CD4-positive, alpha-beta T cell treated with Interleukin-6 at 100 ng/mL for 8 hours (primary cell): ENCODE results near the gene NIN.
"Not testable (repeated sequence)": the region's sequence is repeated elsewhere in the genome, so short reads cannot be mapped to it uniquely, and the experiment has no call there.

Source experiments
- DNase-seq: peaks from one replicate; pipeline ENCODE4 v3.0.0-alpha.2; 2020; ENCODE audit warnings: mixed read lengths, low spot score

Gene NIN

GRCh38 chr14:50837850-50838470 is 7.0 kb upstream of the NIN start:
- DNase-seq, result no peak

DNA sequence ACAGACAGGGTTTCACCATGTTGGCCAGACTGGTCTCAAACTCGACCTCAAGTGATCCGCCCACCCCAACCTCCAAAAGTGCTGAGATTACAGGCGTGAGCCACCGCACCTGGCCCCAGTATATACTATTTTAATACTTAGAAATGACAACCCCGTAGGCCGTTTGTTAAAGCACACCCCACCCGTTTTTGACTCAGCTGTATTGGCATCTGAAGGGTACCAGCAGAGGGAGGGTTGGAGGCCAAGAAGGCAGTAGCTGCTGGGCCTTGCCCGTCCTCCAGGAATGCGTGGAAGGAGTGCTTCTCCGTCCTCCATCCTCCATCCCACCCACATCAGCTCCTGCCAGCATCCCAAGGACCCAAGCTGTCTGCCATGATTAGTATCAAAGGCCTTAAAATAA is 6.3 kb upstream of the NIN start:
- no peak for DNase-seq

DNA sequence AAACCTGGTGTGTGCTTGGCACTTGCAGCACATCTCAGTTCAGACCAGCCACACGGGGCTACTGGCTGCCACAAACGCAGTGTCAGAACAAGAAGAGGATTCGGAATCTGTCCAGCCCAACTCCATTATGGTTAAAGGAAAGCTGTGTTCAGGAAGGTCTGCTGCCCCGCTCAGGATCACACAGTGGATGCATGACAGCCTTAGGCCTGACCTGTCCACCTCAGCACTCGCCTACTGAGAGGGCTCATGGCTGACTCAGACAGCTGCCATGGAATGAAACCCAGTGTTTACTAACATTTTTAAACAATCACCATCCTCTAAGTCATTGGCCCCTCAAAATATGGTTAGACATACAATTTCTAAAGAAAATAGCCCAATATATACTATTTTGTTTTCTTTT is 5.6 kb upstream of the NIN start:
- DNase-seq, result no peak

- peak; percentile 51 for DNase-seq
These were observed 4.3 kb upstream of the NIN start for GRCh38 chr14:50835280-50835679.

DNA sequence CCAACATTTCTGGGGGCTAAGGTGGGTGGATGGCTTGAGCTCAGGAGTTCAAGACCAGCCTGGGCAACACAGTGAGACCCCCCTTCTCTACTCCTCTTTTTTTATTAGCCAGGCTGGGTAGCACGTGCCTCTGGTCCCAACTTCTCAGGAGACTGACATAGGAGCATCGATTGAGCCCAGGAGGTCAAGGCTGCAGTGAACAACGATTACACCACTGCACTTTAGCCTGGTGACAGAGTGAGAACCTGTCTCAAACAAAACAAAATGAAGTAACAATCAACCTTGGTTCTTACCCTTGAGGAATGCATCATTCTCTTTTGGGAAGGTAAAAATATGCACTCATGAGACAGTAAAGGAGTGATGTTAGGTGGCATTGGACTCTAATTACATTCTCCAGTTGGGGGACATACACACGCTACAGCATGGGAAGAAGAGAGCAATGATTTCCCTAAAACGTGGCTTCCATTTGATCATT is 3.9 kb upstream of the NIN start:
- DNase-seq, result no peak

- DNase-seq, result no peak
These were observed 2.1 kb upstream of the NIN start for GRCh38 chr14:50832935-50833630.

GRCh38 chr14:50831726-50832168 is 785 bp upstream of the NIN start:
- DNase-seq, result no peak

GRCh38 chr14:50830044-50830931 is 674 bp downstream of the NIN start:
- peak; percentile 54 for DNase-seq

DNA sequence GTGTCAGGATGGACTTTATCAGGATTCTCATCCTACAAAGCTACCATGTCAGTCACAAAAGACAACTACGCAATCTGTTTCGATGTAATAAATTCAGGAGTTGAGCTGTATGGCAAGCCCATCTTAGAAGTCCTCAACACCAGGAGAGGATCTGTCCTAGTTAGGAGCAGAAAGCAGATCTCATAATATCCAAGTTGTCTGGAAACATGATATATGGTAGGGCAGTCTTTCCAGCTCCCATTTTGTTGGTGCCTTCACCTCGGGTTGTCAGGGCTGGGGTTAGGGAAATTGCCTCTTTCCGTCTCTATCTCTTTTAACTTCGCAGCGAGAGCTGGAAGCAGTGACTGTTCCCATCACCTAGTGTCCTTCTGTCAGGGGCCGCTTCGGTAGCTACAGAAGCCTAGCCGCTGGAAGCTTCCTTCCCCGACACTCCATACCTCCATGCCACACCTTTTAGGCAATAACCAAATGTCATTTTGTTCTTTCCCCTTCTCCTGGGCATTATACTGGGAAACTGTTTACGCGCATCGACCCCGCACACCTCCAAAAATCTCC is 1.4 kb downstream of the NIN start:
- no peak for DNase-seq

DNA sequence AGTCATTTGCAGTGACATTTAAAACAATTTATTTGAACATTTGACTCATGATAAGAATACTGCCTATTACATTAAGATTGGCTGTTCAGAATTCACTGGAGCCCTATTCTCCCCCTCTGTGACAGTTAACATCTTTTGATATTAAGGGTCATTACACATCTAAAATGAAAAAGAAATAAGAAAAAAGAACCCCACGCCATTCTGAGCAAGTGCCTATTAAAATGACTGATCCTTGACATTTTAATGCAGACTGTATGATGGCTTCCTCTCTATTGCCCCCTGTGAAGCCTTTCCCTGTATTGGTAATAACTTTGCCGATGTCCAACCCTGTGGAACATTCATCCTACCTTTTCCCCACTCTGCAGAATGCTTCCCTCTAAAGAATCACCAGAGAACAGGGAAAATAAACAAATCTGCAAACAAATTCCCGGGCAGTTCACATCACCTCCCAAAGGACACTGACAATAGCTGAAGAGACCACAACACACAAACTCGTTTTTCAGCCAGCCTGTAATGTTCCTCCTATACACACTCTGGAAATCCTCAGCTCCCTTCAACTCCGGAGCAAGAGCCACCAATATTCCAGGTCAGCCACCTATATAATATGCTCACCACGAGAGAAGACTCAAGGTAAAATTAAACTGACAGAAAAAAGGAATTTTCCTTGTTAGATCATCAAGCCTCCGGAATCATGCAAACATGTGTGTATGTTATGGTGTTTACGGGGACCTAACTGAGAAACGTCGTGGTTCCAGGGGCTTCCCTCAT is 2.1 kb downstream of the NIN start:
- no peak for DNase-seq

DNA sequence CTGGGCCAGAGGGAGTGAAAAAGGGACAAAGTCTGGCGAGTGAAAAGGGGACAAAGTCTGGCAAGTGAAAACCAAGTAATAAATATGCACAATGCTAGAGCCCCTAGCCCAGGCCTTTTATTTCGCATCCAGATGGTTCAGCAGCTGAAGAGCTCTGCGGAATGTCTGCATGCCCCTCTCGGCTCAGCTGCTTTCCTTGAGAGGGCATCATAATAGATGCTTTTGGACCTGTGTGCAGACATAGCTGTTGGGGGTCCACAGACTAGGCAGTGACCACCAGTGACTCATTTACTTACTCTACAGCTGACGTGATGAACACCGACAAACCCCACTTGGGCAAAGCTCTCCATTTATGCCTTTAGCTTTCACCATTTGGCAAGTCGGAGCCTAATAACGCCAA is 4.3 kb downstream of the NIN start:
- no peak for DNase-seq

DNA sequence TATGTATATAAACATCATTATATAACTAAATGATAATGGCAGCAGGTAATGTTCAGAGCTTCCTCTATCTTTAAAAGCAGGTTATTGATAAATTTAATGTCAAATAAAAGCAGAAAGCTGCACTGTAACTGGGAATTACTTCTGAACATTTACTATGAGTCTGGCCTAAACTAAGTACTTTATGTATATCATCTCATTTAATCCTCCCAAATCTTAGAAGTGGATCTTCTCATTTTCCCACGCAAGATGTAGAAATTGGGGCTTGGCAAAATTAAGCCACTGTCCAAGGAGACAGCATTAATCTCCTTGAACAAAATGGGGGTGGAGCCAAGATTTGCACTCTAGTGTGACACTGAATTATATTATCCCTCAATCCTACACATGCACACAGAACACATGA is 5.7 kb downstream of the NIN start:
- DNase-seq, result no peak

DNA sequence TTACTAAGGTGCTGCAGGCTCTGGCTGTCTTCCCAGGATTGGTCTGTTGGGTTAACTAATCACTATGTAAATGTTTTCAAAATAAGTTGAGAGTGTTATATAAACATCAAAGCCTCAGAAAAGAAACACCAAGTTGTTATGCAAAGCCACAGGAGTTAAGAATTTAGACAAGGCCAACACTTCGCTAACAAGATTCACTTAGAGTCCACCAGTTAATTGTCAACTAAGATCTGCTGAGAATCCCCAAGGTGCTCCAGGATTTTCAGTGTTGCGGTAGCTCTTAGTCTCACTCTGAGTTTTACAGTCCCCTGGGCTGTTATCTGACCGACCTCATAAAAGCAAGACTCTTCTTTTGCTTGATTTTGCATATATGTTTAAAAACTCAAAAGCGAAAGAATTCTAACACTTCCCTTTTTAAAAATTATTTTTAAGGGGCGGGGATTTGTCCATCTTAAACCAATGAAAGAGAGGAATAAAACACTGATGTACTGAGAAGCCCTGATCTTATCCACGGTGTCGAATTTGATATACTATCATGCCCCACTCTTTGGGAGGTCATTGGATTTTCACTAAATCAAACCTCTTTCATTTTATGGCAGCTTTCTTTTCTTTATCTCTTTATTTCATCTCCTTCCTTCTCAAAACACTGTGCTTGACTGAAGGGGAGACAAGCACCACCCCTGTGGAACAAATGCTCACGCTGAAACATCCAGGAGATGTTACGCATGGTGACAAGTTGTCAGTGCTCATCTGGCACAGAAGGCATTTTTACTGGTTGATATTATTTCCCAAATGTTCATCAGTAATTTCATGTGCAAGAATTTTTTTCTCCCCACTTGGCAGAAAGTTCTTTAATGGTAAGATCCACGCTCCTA is 7.0 kb downstream of the NIN start:
- DNase-seq, result no peak

GRCh38 chr14:50823051-50823761 is 7.8 kb downstream of the NIN start:
- no peak for DNase-seq

DNA sequence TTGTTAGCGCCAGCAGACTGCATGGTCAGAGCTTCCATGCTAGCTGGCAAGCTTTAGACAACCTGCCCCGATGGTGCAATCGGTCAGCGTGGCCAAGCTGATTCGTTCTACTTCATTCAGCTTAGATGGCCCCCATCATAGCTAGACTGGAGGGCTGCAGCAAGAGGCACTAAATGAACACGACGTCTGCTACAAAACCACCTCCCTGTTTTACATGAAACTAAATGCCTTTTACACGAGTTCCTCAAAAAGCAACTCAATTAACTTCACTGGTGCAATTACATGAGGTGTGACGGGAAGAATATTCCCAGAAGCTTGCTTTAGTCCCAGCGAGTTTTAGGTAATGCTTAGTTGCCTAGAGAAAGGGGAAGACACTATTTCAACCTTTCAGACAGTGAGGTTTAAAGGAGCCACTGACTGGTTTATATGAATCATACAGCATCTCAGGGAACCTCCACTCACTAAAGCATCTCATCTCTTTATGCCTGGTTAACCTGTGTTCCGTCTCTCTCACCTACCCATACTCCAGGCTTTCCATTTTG is 8.4 kb downstream of the NIN start:
- no peak for DNase-seq

- DNase-seq, result peak; percentile 68
These were observed 9.2 kb downstream of the NIN start for GRCh38 chr14:50821510-50822464.

DNA sequence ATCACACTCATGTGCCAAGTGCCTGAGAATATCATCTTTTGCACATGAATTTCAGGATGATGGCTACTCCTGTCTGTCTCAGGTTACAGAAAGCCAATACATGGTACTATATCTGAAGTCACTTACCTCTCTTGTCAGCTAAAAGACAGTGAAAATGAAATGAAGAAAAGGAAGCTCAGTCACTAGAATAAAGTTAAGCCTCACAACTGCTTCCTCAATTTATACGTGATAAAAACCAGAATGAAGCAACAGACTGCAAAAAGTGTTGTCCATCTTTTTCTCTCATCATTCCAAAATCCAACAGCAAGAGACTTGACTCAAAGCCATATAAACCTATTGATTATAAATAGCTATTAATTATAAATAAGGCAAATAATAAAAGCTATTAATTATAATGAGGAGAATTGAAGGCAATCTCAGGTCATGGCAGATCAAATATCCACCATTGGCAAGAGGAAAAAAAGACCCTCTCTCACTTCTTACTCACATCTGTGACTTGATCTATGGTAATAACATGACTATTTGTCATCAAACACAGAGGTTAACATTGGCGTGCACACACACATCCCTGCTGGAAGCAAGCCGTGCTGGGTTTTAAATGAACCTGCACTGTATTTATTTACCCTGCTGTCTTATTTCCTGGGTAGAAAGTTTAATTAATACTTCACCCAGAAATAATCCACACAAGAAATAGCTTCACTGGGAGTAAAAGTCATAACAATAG is 10.0 kb downstream of the NIN start:
- DNase-seq, result no peak

GRCh38 chr14:50819303-50819702 is 11.7 kb downstream of the NIN start:
- not testable (repeated sequence) for DNase-seq
